HEK293 (cell line): ENCODE data around the gene LINGO1.

ENCODE experiments used
- CTCF ChIP-seq: fragments of 450-650 bp; formaldehyde crosslinking; IDR thresholded peaks from 2 replicates; pipeline ENCODE4 v1.5.1; 2016; ENCODE audit warnings: missing biosample characterization, missing genetic modification characterization
- KLF10 ChIP-seq: fragments of 450-650 bp; IDR thresholded peaks from 2 replicates; pipeline ENCODE4 v1.5.1; 2018; ENCODE audit warnings: missing biosample characterization, mild to moderate bottlenecking, missing genetic modification characterization
- ZBTB44 ChIP-seq: fragments of 450-650 bp; IDR thresholded peaks from 2 replicates; pipeline ENCODE4 v1.5.1; 2018; ENCODE audit warnings: missing biosample characterization, mild to moderate bottlenecking, missing genetic modification characterization
- ZBTB7A ChIP-seq: fragments of 450-650 bp; formaldehyde crosslinking; IDR thresholded peaks from 2 replicates; pipeline ENCODE4 v1.5.1; 2016; ENCODE audit warnings: low read depth, missing biosample characterization, missing genetic modification characterization
- ZEB2 ChIP-seq: fragments of 450-650 bp; formaldehyde crosslinking; IDR thresholded peaks from 2 replicates; pipeline ENCODE4 v1.5.1; 2016; ENCODE audit warnings: missing biosample characterization, missing genetic modification characterization
- ZNF148 ChIP-seq: fragments of 450-650 bp; formaldehyde crosslinking; IDR thresholded peaks from 2 replicates; pipeline ENCODE4 v1.5.0; 2017; ENCODE audit warnings: missing biosample characterization, missing genetic modification characterization, borderline replicate concordance
- ZNF174 ChIP-seq: fragments of 450-650 bp; formaldehyde crosslinking; IDR thresholded peaks from 2 replicates; pipeline ENCODE4 v1.5.0; 2017; ENCODE audit warnings: missing biosample characterization, mild to moderate bottlenecking, missing genetic modification characterization
- ZNF324 ChIP-seq: fragments of 450-650 bp; formaldehyde crosslinking; IDR thresholded peaks from 2 replicates; pipeline ENCODE4 v1.5.1; 2016; ENCODE audit warnings: missing biosample characterization, missing genetic modification characterization
- ZNF626 ChIP-seq: fragments of 450-650 bp; sonication (Bioruptor Pico); formaldehyde crosslinking; IDR thresholded peaks from 2 replicates; pipeline ENCODE4 v1.5.1; 2018; ENCODE audit warnings: missing biosample characterization, missing genetic modification characterization, inconsistent platforms
- ZNF639 ChIP-seq: fragments of 450-650 bp; formaldehyde crosslinking; IDR thresholded peaks from 2 replicates; pipeline ENCODE4 v1.5.1; 2016; ENCODE audit warnings: missing biosample characterization, missing genetic modification characterization
- ZNF747 ChIP-seq: fragments of 450-650 bp; formaldehyde crosslinking; IDR thresholded peaks from 2 replicates; pipeline ENCODE4 v1.5.1; 2016; ENCODE audit warnings: missing biosample characterization, missing genetic modification characterization

DNA sequence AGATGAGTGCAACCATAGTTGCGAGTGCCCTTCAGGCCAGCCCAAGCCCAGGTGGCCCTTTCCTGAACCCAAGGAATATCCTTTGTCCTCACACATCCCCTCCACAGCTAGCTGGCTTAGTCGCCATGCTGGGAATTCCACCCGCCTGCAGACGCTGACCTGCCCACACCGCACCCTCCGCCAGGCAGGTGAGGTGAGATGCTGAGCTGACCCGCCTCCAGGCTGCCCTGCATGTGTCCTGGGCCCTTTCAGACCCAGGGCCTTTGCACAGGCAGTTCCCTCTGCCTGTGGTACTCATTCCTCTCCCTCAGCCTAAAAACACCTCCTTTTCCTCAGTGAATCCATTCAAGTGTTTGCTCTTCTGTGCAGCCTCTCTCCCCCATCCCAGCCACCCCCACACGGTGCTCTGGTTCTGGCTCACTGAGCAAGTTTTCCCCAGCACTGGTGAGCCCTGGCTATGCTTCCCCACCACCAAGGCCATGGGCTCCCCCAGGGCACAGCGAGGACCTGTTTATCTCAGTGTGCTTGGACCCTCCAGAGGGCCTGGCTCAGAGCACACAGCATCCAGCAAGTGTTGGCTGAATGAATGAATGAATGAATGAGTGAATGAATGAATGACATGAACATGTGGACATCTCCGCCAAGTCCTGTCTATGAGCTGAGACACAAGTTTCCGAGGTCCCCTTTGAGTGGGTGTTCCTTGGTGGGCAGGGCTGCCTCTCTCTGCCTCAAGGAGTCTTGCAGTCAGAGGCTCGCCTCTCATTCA lies 33.0 kb upstream of the LINGO1 start:
- TF ChIP-seq ZNF639 (tag by site-specific recombination) (no peak), CTCF (tag by site-specific recombination) (no peak), ZNF324 (tag by site-specific recombination) (no peak), ZBTB7A (no peak), ZEB2 (no peak), ZBTB44 (tag by site-specific recombination) (no peak), ZNF747 (tag by site-specific recombination) (no peak), ZNF626 (tag by site-specific recombination) (no peak), ZNF174 (tag by site-specific recombination) (no peak), ZNF148 (tag by site-specific recombination) (no peak), KLF10 (tag by site-specific recombination) (no peak)
